K562 (cell line): ENCODE measurements around the gene LRRC71. TPM values are rescaled to one million over a fixed set of nuclear protein-coding genes. Genes with fewer than 3 reads are reported as not detected.

Experiments
- FIP1L1 ChIP-seq: fragments of 200-400 bp; formaldehyde crosslinking; IDR thresholded peaks from 2 replicates; pipeline ENCODE4 v1.6.1; 2018; ENCODE audit warnings: mild to moderate bottlenecking, low read depth, low read length; ENCODE audit not compliant: poor library complexity, severe bottlenecking
- JUNB ChIP-seq: fragments of 450-650 bp; formaldehyde crosslinking; conservative IDR thresholded peaks from 2 replicates; pipeline ENCODE4 v1.4.0; 2020; ENCODE audit warnings: mild to moderate bottlenecking
- NFE2 ChIP-seq: IDR thresholded peaks from 2 replicates; pipeline ENCODE4 v1.6.1; 2014; ENCODE audit warnings: antibody characterized with exemption, low read depth
- NR4A1 ChIP-seq, 2 experiments: fragments of 250-450 bp in 1 of 2; fragments of 450-650 bp in 1 of 2; sonication (Bioruptor Pico) in 1 of 2; IDR thresholded peaks; 2 replicates each; pipeline versions ENCODE4 v1.4.0 to v1.6.1; 2016 to 2020; ENCODE audit warnings: mild to moderate bottlenecking in 2 of 2, missing compliant biosample characterization in 1 of 2, missing genetic modification characterization in 1 of 2, moderate library complexity in 1 of 2
- PHF8 ChIP-seq: fragments of 200-600 bp; sonication (generic); IDR thresholded peaks from 2 replicates; pipeline ENCODE4 v1.6.1; 2012; ENCODE audit warnings: mixed run types, mild to moderate bottlenecking, inconsistent platforms, low read length, moderate library complexity, borderline replicate concordance
- PRMT5 ChIP-seq: sonication (generic); formaldehyde crosslinking; IDR thresholded peaks from 2 replicates; pipeline ENCODE4 v1.5.0; 2020; ENCODE audit warnings: missing genetic modification reagents
- PRPF4 ChIP-seq: fragments of 200-400 bp; formaldehyde crosslinking; IDR thresholded peaks from one replicate; pipeline ENCODE4 v1.6.1; 2017; ENCODE audit warnings: low read length, low read depth, mild to moderate bottlenecking; ENCODE audit not compliant: insufficient read depth, poor library complexity, severe bottlenecking
- PURB ChIP-seq: sonication (generic); formaldehyde crosslinking; IDR thresholded peaks from 2 replicates; pipeline ENCODE4 v1.9.0; 2021; ENCODE audit warnings: low read depth, mild to moderate bottlenecking, missing genetic modification reagents
- SP1 ChIP-seq: sonication (generic); formaldehyde crosslinking; IDR thresholded peaks from 2 replicates; pipeline ENCODE4 v1.8.1; 2022; ENCODE audit warnings: mild to moderate bottlenecking, missing genetic modification reagents
- TAF7 ChIP-seq: fragments of 450-650 bp; IDR thresholded peaks from 2 replicates; pipeline ENCODE4 v1.6.1; 2016; ENCODE audit warnings: missing genetic modification characterization, missing compliant biosample characterization
- THAP12 ChIP-seq: fragments of 250-450 bp; sonication (Bioruptor Pico); IDR thresholded peaks from 2 replicates; pipeline ENCODE4 v1.9.0; 2021; ENCODE audit warnings: mild to moderate bottlenecking, inconsistent platforms
- WHSC1 ChIP-seq: IDR thresholded peaks from one replicate; pipeline ENCODE4 v1.6.1; 2012; ENCODE audit warnings: low read length, control low read depth, inconsistent platforms
- ZBTB17 ChIP-seq: fragments of 450-650 bp; formaldehyde crosslinking; IDR thresholded peaks from 2 replicates; pipeline ENCODE4 v1.4.0; 2020; ENCODE audit warnings: mild to moderate bottlenecking
- ZNF3 ChIP-seq: fragments of 250-450 bp; sonication (Bioruptor Pico); IDR thresholded peaks from 2 replicates; pipeline ENCODE4 v1.5.0; 2021; ENCODE audit warnings: mild to moderate bottlenecking, moderate library complexity
- ZNF316 ChIP-seq: fragments of 450-650 bp; IDR thresholded peaks from 2 replicates; pipeline ENCODE4 v1.6.1; 2016
- ZNF318 ChIP-seq, 2 experiments: fragments of 450-650 bp; IDR thresholded peaks; 2 replicates each; pipeline ENCODE4 v1.6.1; 2016; ENCODE audit warnings: mild to moderate bottlenecking in 2 of 2, borderline replicate concordance in 1 of 2, low read depth in 1 of 2, moderate library complexity in 1 of 2
- ZNF384 ChIP-seq: IDR thresholded peaks from 2 replicates; pipeline ENCODE4 v1.6.1; 2012; ENCODE audit warnings: low read depth, low read length, improper control_type of control experiment
- polyA plus RNA-seq, 8 experiments: library from polyadenylated mRNA; depleted of rRNA in 4 of 8; stranded (reverse) in 5 of 8; unstranded in 3 of 8; fragments of >200 nt; fragmentation: Nextera tagmentation in 2 of 8; fragmentation: Illumina TruSeq in 1 of 8; extraction: Ambion mirVana in 2 of 8; extraction: Trizol in 1 of 8; gene quantifications; 2 replicates each; pipeline versions ENCODE4 v1.2.1 to v1.2.3, GENCODE V29; 2011 to 2014; ENCODE audit warnings: inconsistent platforms in 1 of 8, missing spikeins in 1 of 8
- total RNA-seq, 7 experiments: library from RNA; depleted of rRNA in 6 of 7; stranded (reverse); fragments of >200 nt in 6 of 7; fragmentation: Illumina TruSeq in 2 of 7; extraction: Trizol in 2 of 7; gene quantifications; 2 replicates each; pipeline versions ENCODE4 v1.2.1 to v1.2.3, GENCODE V29; 2011 to 2021; ENCODE audit warnings: low replicate concordance in 1 of 7

The LRRC71 gene
- total and polyA plus RNA-seq, 9 of the 15 experiments (the other 6 are each of a cell fraction or from before 2014, with no cell fraction given) = 0.06 to 1.2 (median 0.51) TPM; not detected in 1

DNA sequence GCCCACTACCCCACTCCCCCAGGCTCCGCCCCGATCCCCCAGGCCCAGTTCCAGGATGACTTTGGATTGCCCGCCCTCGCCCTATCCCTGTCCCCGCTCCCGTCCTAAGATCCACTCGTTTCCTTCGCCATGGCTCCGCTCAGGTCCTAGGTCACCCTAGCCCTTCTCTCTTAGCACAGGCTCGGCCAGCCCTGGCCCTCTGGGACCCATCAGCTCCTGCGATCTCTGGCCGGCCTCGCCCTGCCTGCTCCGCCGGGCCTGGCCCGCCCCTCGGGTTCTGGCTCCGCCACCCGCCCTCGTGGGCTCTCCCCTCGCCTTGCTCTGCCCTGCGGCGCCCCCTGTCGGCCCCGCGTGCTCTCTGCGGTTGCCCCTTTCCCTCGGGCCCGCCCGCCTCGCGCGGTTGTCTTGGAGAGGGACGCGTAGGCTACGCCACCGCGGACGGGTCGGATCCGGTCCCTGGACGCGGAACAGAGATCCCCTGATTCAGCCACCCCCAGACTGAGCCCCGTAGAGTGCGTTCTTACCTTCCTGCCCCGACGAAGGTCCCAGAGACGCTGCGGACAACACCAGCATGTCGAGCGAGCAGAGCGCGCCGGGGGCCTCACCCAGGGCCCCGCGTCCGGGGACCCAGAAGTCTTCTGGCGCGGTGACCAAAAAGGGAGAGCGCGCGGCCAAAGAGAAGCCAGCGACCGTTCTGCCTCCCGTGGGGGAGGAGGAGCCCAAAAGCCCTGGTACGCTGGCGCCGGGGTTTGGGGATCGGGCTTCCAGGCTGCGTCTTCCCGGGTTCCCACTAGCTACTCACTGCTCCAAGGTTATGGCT lies at the start of gene LRRC71 (continued):
- no peak for TF ChIP-seq ZNF318 (IDR thresholded peaks at IDR 0.05; ENCODE audit: borderline replicate concordance in 1 of 2, low read depth in 1 of 2)
- peak; percentile 92 for TF ChIP-seq SP1
- peak; percentile 91 for TF ChIP-seq FIP1L1
- TF ChIP-seq PRMT5 (CRISPR knock-in tag) = no peak
- TF ChIP-seq ZNF384 = no peak
- no peak for TF ChIP-seq PRPF4
- TF ChIP-seq ZNF3 (CRISPR knock-in tag) = no peak
- no peak for TF ChIP-seq ZNF316
- no peak for TF ChIP-seq PURB
- TF ChIP-seq WHSC1 = no peak
- TF ChIP-seq JUNB (CRISPR knock-in tag) = no peak
- 0 out of 2 replicates have a peak, but pooled peaks have one; percentile 48 for TF ChIP-seq ZBTB17 (CRISPR knock-in tag)
- no peak for TF ChIP-seq NFE2
- peak; percentile 50; the same call in 1 of the 2 replicates for TF ChIP-seq THAP12
- TF ChIP-seq TAF7 (tag) = no peak
- TF ChIP-seq PHF8 = no peak
- no peak for TF ChIP-seq NR4A1 (CRISPR knock-in tag; IDR thresholded peaks at IDR 0.05)
- peak; percentile 49; the same call in 1 of the 2 replicates for TF ChIP-seq NR4A1 (tag; IDR thresholded peaks at IDR 0.05)
